C4-2B (cell line): ENCODE data around the gene ADSS1.
"Not testable (repeated sequence)": the region's sequence is repeated elsewhere in the genome, so short reads cannot be mapped to it uniquely, and the experiment has no call there.

Source experiments
- CTCF ChIP-seq: fragments of 450-650 bp; conservative IDR thresholded peaks from 2 replicates; pipeline ENCODE4 v1.5.1; 2017; ENCODE audit warnings: mild to moderate bottlenecking
- ZFX ChIP-seq: fragments of 450-650 bp; IDR thresholded peaks from 2 replicates; pipeline ENCODE4 v1.6.1; 2017

DNA sequence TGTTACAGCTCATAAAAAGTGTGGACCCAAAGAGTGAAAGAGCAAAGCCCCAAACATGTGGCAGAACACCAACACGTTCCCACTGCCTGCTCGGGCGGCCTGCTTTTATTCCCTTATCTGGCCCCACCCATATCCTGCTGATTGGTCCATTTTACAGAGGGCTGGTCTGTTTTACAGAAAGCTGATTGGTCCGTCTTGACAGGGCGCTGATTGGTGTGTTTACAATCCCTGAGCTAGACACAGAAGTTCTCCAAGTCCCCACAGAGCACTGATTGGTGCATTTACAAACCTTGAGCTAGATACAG lies 26.7 kb downstream of the ADSS1 start:
- not testable (repeated sequence) for TF ChIP-seq CTCF, ZFX
